ENCODE data around the gene RAB31.

- no peak for TF ChIP-seq CTCF (IDR thresholded peaks at IDR 0.05; ENCODE audit: borderline replicate concordance, extremely low read depth, low read length, poor library complexity, severe bottlenecking)
- no peak for TF ChIP-seq EZH2 (IDR thresholded peaks at IDR 0.05; ENCODE audit: borderline replicate concordance, low read depth, low read length, severe bottlenecking)
Measured at GRCh38 chr18:9906481-9906880, 198.4 kb downstream of the RAB31 start.

All from DND-41 (cell line).